Sigmoid colon (tissue), 4 donors: Measurements from ENCODE around the gene FBXO9.

Experiments
- CTCF ChIP-seq, 4 experiments: fragments of 450-650 bp in 3 of 4; fragments of 200-600 bp in 1 of 4; IDR thresholded peaks; one replicate each; pipeline ENCODE4 v1.5.1; 2016 to 2019; ENCODE audit warnings: antibody characterized with exemption in 4 of 4, mild to moderate bottlenecking in 3 of 4, moderate library complexity in 2 of 4
- EP300 ChIP-seq, 4 donors: sonication (generic); formaldehyde crosslinking; IDR thresholded peaks; one replicate each; pipeline ENCODE4 v1.6.1; 2017; ENCODE audit warnings: antibody characterized with exemption in 4 of 4

- TF ChIP-seq CTCF (IDR thresholded peaks at IDR 0.05) (no peak), EP300 (IDR thresholded peaks at IDR 0.05) (no peak)
Observed at GRCh38 chr6:53119772-53120409, 54.7 kb downstream of the FBXO9 start.
